SK-MEL-5 (cell line): Measurements from ENCODE around the gene PMPCA. TPM values are rescaled to one million over a fixed set of nuclear protein-coding genes. Genes with fewer than 3 reads are reported as not detected.

Experiments
- DNase-seq: peaks from one replicate; pipeline ENCODE4 v3.0.0-alpha.2; 2016; ENCODE audit warnings: low read depth, low spot score
- in situ Hi-C: cut with HindIII; loops from 2 replicates; pipeline ENCODE4 v1.10.0; 2016; ENCODE audit warnings: low sequenced_read_pairs, high pct_unique_total_duplicates, low pct_unique_long_range_greater_than_20kb
- polyA plus RNA-seq, 2 experiments: library from polyadenylated mRNA; depleted of rRNA; stranded (reverse); fragments of >200 nt; gene quantifications; 2 replicates each; pipeline ENCODE4 v1.2.3, GENCODE V29; 2015
- total RNA-seq: library from RNA; depleted of rRNA; stranded (reverse); fragments of >200 nt; shearing (Covaris generic); gene quantifications from 2 replicates; pipeline ENCODE4 v1.2.3, GENCODE V29; 2014; rRNA removed

PMPCA gene, protein sequence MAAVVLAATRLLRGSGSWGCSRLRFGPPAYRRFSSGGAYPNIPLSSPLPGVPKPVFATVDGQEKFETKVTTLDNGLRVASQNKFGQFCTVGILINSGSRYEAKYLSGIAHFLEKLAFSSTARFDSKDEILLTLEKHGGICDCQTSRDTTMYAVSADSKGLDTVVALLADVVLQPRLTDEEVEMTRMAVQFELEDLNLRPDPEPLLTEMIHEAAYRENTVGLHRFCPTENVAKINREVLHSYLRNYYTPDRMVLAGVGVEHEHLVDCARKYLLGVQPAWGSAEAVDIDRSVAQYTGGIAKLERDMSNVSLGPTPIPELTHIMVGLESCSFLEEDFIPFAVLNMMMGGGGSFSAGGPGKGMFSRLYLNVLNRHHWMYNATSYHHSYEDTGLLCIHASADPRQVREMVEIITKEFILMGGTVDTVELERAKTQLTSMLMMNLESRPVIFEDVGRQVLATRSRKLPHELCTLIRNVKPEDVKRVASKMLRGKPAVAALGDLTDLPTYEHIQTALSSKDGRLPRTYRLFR
- total RNA-seq, result 50.6 and 52.4 TPM in 2 replicates
- polyA plus RNA-seq (2015; cell fraction: cytosol; rRNA removed), result 70.8 and 80.0 TPM in 2 replicates
- 325 and 356 TPM in 2 replicates for polyA plus RNA-seq (2015; cell fraction: nucleus; rRNA removed)

GRCh38 chr9:136410500-136411287 lies at the start of gene PMPCA, which contains the start of gene ENTR1:
Gene PMPCA (plus strand): TSS chr9:136410658. CDS start chr9:136410669, 11 bp downstream.
Gene ENTR1 (minus strand): TSS chr9:136410614. CDS start chr9:136410397, 217 bp downstream.
- peak; percentile 90 for DNase-seq
- in situ Hi-C loops, result no loop called here

DNA sequence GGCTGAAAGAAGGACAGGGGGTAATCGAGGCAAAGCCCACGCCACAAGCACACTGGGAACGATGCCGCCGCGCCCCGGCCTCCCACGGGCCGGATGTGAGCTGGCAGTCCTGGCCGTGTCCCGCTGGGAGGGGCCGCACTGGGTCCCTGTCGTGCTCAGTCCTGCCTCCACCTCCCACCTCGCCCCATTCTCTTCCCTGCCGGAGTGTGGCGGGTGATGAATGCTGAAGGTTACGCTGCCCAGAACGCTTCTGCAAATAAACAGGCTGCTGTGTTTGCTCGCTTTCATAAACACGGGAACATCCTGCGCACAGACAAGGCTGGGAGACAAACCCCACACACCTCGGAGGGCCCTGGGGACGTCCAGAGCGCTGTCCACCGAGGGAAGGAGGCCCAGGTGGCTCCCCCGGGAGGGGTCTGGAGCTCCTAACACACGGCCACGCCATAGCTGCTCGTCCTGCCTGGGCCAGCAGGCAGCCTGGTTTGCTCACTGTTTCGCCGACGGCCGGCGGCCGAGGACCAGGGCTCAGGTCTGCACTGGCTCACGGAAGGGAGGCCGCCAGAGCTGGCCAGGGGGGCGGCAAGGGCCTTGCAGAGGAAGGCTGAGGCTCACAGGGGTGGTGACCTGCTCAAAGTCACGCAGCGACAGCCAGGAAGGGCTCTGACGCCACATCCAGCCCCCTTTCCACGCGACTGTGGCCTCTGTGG lies 49.3 kb upstream of the PMPCA start:
- in situ Hi-C loops, result no loop called here
- no peak for DNase-seq

DNA sequence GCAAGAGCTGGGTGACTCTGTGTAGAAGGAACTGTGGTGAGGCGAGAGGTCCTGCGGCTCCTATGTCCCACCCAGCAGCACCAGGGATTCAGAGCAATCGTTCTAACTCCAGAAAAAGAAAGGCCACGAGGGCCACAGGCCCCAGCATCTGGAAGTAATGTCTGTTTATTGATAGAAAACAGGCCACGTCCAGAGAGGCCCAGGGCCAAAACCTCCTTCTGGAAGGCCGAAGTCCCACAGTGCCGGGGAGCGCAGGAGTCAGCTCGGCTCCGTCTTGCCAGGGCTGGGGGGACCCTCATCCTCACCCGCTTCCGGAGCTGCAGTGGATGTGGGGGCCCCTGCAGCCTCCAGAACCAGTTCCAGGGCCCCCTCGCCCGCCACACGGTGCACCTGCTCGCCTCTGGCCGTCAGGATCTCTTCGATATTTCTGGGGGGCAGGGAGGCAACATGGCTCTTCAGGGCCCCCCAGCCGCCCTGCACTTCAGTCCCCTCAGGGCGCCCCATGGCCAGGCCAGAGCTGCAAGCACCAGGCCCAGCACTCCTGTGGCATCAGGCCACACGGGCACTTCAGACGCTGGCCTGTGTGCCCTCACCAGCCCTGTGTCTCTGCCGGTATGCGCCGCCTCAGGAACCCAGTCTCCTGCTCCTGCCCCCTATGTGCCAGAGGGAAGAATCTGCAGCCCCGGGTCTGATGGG lies 48.6 kb upstream of the PMPCA start:
- no peak for DNase-seq
- in situ Hi-C loops, result no loop called here

DNA sequence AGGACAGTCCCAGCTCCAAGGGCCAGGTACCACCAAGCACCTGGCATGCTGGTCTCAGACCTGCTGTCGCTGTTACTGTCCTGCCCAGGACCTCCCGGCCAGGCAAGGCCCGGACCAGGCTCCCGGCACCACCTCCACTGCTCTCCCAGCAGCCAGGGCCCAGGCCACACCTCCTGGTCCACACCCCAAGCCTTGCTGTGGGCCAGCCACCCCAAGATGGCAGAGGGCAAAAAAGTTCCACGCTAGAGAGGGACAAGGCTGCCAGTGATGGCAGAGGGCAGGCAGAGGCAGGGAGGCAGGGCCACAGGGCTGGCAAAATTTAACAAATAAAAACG lies 48.0 kb upstream of the PMPCA start:
- DNase-seq, result no peak
- in situ Hi-C loops, result no loop called here

DNA sequence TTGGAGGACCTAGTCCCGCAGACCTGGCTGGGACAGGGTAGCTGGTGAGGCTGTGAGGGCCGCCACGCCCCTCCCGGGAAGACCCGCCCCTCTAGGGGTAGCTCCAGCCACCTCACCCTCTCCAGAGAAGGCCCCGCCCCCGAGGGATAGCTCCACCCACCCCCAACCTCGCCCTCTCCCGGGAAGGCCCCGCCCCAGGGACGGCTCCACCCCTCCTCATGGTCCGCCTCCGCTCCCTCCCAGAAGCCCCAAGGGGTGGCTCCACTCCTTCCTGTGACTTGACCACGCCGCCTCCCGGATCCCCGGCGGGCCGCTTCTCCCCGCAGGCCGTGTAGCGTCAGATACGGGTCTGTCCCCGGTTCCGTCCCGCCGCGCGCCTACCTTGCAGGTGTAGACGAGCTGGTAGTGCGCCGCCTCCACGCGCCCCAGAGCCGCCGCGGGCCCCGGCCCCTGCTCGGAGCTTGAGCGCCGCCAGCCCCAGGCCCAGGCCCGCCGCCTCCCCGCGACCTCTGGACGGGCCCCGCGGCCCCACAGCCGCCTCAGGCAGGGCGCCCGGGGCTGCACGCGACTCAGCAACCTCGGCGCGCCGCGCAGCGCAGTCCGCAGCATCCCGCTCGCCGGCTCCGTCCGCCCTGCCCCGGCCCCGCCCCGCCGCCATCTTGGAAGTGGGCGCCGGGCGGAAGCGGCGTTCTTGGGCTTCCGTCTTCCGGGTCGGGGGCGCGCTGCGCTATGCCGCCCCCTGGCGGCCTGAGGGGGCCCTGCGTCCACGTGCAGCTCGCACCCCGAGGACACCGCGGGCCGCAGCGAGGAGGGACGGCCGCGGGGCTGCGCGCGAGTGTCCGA lies 47.1 kb upstream of the PMPCA start, which contains the start of gene DNLZ:
Gene DNLZ (minus strand): TSS at position 639 of the 843 bp plus-strand sequence. CDS start 30 bp downstream, at position 609.
- peak; percentile 95 for DNase-seq
- in situ Hi-C loops, result no loop called here

DNA sequence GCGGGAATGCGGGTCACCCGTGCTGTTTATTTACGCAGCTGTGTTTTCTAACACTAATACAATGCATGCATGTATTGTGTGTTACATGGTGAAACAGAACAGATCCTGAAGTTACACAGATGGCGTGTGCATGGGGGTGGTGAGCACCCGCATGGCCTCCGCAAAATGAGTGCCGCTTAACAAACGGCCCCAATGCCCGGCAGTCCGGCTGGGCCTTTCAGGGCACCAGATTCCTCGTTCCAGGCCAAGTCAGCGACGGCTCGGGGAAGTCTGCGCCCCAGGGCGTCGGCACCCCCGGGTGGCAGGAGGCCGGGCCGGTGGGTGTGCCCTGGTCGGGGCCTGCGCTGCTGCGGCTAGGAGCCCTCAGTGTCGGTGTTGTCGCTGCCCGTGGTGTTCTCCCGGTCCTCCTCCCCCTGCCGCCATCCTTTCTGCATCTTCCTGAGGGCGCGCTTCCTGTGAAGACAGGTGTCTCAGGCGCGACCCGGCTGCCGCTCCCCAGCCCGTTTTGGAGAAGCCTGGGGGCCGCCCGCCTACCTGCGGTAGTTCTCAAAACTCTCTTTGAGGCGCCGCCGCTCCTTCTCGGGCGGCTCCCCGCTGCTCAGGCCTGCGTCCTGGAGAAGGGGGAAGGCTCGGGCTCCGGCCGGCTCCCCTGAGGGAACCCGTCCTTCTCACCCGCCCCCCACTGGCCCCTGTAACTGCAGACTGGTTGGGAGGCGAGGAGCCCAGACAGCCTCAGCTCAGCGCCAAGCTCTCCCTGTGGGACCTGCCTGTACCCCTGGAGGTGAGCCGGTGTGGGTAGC lies 46.3 kb upstream of the PMPCA start:
- DNase-seq, result no peak
- in situ Hi-C loops, result no loop called here

DNA sequence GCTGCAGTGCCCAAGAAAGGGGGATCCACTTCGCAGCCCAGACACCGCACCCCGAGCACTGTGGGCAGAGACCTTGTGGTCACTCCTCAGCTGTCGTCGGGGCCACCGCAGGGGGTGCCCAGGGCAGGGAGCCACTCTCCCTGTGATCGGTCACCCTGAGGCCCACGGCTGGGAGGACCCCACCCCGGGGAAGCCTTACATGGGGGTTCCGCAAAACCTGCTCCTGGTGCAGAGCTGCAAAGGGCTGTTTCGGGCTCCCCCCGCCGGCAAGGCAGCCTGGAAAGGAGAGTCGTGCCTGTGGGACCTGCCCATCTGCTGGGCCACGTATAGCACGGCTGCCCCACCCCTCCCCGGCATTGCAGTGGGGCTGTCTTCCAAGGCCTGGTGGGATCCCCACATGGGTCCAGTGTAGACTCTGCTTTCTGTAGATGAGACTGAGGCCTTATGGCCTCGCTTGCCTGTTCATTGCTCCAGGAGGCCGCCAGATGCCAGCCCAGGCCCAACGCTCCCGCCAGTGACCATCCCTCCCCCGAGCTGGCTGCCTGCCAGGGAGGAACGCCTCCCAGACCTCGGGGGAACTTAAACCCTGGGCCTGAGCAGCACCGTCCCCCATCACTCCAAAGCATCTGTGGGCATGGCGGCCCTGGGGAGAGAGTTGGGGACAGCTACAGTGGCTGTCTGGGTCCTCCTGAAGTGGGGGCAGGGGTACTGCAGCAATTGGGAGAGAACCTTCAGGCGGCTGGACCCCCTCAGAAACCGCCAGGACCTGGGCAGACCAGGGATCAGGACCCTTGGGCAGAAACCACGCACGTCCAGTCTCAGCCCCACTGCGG lies 45.3 kb upstream of the PMPCA start:
- no peak for DNase-seq
- in situ Hi-C loops, result no loop called here

- in situ Hi-C loops, result no loop called here
- DNase-seq, result no peak
Measured at GRCh38 chr9:136365775-136366222, 44.7 kb upstream of the PMPCA start.

DNA sequence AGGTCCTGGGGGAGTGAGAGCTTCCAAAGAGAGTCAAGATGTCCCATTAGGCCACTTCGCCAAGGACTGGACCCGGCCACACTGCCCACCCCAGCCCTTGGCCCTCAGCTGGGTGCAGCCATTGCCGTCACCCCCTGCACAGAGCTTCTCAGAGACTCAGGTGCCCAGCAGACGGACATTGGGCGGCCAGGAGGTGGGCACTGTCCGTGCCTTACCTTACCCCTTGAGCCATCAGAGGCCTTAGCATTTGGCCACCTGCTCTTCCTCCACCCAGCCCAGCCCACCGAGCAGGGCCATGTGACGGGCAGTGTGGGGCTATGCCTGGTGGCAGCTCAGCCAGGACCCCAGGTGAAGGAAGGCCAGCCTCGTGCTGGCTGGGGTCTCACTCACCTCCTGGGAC lies 43.6 kb upstream of the PMPCA start:
- DNase-seq, result no peak
- in situ Hi-C loops, result no loop called here

- in situ Hi-C loops, result no loop called here
- no peak for DNase-seq
Measured at GRCh38 chr9:136367296-136368145, 42.9 kb upstream of the PMPCA start.

DNA sequence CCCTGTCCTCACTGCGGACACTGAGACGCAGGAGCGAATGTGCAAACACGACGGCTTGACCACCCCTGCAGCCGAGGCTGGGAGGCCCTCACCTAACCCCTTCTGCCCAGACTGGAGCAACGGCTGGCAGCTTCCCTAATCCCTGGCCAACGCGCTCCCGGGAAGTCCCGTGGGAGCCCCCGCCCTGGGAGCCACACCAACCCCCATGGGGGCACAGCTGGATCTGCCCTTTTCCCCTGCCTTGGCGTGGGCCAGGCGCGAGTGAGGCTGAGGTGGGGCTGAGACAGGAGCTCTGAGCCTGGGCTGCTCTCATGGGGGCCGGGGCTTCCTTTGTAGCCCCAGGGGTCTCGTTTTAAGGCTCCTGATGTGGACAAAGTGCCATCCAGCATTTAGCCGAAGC lies 42.3 kb upstream of the PMPCA start:
- no peak for DNase-seq
- in situ Hi-C loops, result no loop called here

- DNase-seq, result no peak
- in situ Hi-C loops, result no loop called here
Measured at GRCh38 chr9:136370037-136370436, 40.4 kb upstream of the PMPCA start.

DNA sequence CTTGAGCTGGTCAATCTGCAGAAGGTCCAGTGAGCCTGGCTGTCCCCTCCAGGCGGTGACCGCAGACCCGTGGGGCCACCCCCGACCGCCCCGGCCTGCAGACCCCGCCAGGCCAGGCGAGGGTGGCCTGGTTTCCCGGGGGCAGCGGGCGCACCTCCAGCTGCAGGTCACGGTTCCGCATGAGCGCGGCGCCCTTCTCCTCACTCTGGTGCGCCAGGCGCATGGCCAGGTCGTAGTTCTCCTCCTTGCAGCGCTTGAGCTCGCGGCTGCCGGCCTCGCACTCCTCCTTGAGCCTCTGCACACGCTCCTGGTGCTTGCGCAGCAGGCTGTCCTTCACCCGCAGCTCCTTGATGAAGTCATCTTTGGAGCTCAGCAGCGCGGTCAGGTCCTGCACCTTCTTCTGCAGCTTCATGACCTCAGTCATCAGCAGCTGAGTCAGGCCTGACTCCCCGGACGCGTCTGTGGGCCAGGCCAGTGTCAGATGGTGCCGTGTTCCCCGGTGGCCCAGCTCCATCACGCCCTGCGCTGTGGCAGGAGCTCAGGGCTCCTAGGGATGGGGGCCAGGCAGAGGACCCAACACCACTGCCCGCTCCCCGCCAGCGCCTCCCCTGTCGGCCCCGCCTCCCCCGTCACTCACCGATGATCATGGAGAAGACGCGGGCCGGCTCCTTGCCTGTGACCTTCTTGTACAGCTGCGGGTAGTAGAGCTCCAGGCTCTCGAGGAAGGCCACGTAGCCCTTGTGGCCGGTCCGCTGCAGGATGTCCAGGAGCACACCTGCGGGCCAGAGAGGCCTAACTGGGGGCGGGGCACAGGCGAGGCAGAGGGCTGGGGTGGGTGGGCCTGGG lies 39.5 kb upstream of the PMPCA start:
- in situ Hi-C loops, result no loop called here
- no peak for DNase-seq
